ENCODE results near the gene CHI3L1. TPM values are rescaled to one million over a fixed set of nuclear protein-coding genes. Genes with fewer than 3 reads are reported as not detected.

The CHI3L1 gene
- total RNA-seq, 4 donors from 2014 or later, result 1.9 to 2.5 TPM; not detected in 2

GRCh38 chr1:203211812-203212211 lies 25.3 kb upstream of the CHI3L1 start:
- DNase-seq, result no peak
- H3K27me3 ChIP-seq, result no peaks in the 10 kb centered on the region
- peaks cover 0 to 8% (median 0%) of the 10 kb centered on the region in 4 donors for H3K4me1 ChIP-seq
- H3K36me3 ChIP-seq, result no peaks in the 10 kb centered on the region
- no peaks in the 10 kb centered on the region for H3K9me3 ChIP-seq
- H3K4me3 ChIP-seq, result no peak overlapping the region
- TF ChIP-seq CTCF (IDR thresholded peaks at IDR 0.05) (no peak), POLR2A (IDR thresholded peaks at IDR 0.05) (no peak)
- no peak overlapping the region for H3K27ac ChIP-seq

- H3K36me3 ChIP-seq, result no peaks in the 10 kb centered on the region
- no peak for DNase-seq
- no peaks in the 10 kb centered on the region for H3K9me3 ChIP-seq
- H3K4me3 ChIP-seq, result no peak overlapping the region
- no peaks in the 10 kb centered on the region for H3K27me3 ChIP-seq
- H3K27ac ChIP-seq, result no peak overlapping the region
- TF ChIP-seq CTCF (IDR thresholded peaks at IDR 0.05), result no peak
- TF ChIP-seq POLR2A (IDR thresholded peaks at IDR 0.05), result no peak
- peaks cover 0 to 3% (median 0%) of the 10 kb centered on the region in 4 donors for H3K4me1 ChIP-seq
These were observed 24.5 kb upstream of the CHI3L1 start for GRCh38 chr1:203210988-203211387.

- Histone ChIP-seq H3K4me3 (no peak overlapping the region), H3K36me3 (no peaks in the 10 kb centered on the region), H3K27me3 (no peaks in the 10 kb centered on the region), H3K4me1 (no peaks in the 10 kb centered on the region), H3K27ac (no peak overlapping the region), H3K9me3 (no peaks in the 10 kb centered on the region)
- TF ChIP-seq CTCF (IDR thresholded peaks at IDR 0.05) (no peak), POLR2A (IDR thresholded peaks at IDR 0.05) (no peak)
- no peak for DNase-seq
These were observed 23.8 kb upstream of the CHI3L1 start for GRCh38 chr1:203210350-203210749.

- TF ChIP-seq CTCF (IDR thresholded peaks at IDR 0.05) (no peak), POLR2A (IDR thresholded peaks at IDR 0.05) (no peak)
- no peak overlapping the region for H3K4me3 ChIP-seq
- no peaks in the 10 kb centered on the region for H3K27me3 ChIP-seq
- H3K36me3 ChIP-seq, result no peaks in the 10 kb centered on the region
- DNase-seq, result no peak
- no peaks in the 10 kb centered on the region for H3K9me3 ChIP-seq
- H3K4me1 ChIP-seq, result no peaks in the 10 kb centered on the region
- H3K27ac ChIP-seq, result no peak overlapping the region
These were observed 21.7 kb upstream of the CHI3L1 start for GRCh38 chr1:203208181-203208580.

- DNase-seq, result no peak
- H3K4me3 ChIP-seq, result no peak overlapping the region
- TF ChIP-seq CTCF (IDR thresholded peaks at IDR 0.05), result no peak
- TF ChIP-seq POLR2A (IDR thresholded peaks at IDR 0.05), result no peak
- H3K4me1 ChIP-seq, result peaks cover 0 to 2% (median 0%) of the 10 kb centered on the region in 4 donors
- no peaks in the 10 kb centered on the region for H3K27me3 ChIP-seq
- no peaks in the 10 kb centered on the region for H3K36me3 ChIP-seq
- H3K9me3 ChIP-seq, result no peaks in the 10 kb centered on the region
- no peak overlapping the region for H3K27ac ChIP-seq
These were observed 21.2 kb upstream of the CHI3L1 start for GRCh38 chr1:203207751-203208150.

- peaks cover 0 to 2% (median 0%) of the 10 kb centered on the region in 4 donors for H3K4me1 ChIP-seq
- no peak overlapping the region for H3K4me3 ChIP-seq
- H3K27ac ChIP-seq, result no peak overlapping the region
- H3K27me3 ChIP-seq, result no peaks in the 10 kb centered on the region
- TF ChIP-seq POLR2A (IDR thresholded peaks at IDR 0.05) (no peak), CTCF (IDR thresholded peaks at IDR 0.05) (no peak)
- H3K9me3 ChIP-seq, result no peaks in the 10 kb centered on the region
- DNase-seq, result no peak
- H3K36me3 ChIP-seq, result no peaks in the 10 kb centered on the region
These were observed 19.7 kb upstream of the CHI3L1 start for GRCh38 chr1:203206129-203206687.
